Sigmoid colon (tissue), 4 donors: Measurements from ENCODE around the gene MYMX.

Experiments used
- POLR2AphosphoS5 ChIP-seq, 4 donors: sonication (generic); formaldehyde crosslinking; IDR thresholded peaks; one replicate each; pipeline ENCODE4 v1.6.1; 2017; ENCODE audit warnings: antibody characterized with exemption in 4 of 4
- TF ChIP-seq, protein P1 (sequence below), 4 experiments: fragments of 450-650 bp in 3 of 4; fragments of 200-600 bp in 1 of 4; IDR thresholded peaks; one replicate each; pipeline ENCODE4 v1.5.1; 2016 to 2019; ENCODE audit warnings: antibody characterized with exemption in 4 of 4, mild to moderate bottlenecking in 3 of 4, moderate library complexity in 2 of 4

DNA sequence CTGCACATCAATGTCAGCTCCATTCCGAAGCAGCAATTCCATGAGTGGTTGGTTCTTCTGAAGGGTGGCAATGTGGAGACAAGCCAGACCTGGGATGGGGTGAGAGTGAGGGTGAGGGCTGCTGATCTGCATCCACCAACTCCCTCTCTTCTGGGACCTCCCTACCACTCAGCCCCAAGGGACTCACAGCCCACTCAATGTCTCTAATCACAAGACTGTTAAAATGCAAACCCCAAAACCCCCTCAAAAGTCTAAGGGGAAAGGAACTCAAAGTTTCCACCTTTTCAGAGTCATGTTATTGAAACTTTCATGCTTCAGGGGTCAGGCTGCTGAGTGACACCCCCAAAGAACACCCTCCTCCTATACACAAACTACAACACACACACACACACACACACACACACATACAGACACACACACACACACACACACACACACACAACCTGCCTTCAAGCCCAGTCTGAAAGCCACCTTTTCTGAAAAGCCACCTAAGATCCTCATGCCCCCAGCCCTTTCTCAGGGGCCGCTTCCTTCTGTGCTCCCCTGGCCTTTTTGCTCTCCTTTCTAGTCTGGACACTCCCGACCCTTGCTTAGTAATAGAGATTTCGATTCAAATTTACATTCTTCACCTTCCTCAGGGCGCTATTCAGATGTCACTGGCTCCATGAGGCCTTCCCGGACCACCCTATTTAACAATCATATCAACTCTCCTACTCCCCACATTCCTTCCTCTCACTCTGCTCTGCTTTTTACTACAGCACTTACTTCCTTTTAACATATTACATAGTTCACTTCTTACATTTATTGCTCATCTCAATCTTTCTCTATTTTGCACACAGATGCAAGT, 43.9 kb downstream of the MYMX start:
- TF ChIP-seq, protein P1, sequence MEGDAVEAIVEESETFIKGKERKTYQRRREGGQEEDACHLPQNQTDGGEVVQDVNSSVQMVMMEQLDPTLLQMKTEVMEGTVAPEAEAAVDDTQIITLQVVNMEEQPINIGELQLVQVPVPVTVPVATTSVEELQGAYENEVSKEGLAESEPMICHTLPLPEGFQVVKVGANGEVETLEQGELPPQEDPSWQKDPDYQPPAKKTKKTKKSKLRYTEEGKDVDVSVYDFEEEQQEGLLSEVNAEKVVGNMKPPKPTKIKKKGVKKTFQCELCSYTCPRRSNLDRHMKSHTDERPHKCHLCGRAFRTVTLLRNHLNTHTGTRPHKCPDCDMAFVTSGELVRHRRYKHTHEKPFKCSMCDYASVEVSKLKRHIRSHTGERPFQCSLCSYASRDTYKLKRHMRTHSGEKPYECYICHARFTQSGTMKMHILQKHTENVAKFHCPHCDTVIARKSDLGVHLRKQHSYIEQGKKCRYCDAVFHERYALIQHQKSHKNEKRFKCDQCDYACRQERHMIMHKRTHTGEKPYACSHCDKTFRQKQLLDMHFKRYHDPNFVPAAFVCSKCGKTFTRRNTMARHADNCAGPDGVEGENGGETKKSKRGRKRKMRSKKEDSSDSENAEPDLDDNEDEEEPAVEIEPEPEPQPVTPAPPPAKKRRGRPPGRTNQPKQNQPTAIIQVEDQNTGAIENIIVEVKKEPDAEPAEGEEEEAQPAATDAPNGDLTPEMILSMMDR (IDR thresholded peaks at IDR 0.05), result no peak
- TF ChIP-seq POLR2AphosphoS5 (IDR thresholded peaks at IDR 0.05), result no peak
